Activated CD8-positive, alpha-beta memory T cell treated with anti-CD3 and anti-CD28 coated beads for 24 hours (primary cell): ENCODE measurements around the gene VPS37C.

ENCODE experiments used
- DNase-seq: peaks from one replicate; pipeline ENCODE4 v3.0.0-alpha.2; 2020

Gene VPS37C

GRCh38 chr11:61091373-61092279 is 69.6 kb downstream of the VPS37C start:
- peak; percentile 75 for DNase-seq

DNA sequence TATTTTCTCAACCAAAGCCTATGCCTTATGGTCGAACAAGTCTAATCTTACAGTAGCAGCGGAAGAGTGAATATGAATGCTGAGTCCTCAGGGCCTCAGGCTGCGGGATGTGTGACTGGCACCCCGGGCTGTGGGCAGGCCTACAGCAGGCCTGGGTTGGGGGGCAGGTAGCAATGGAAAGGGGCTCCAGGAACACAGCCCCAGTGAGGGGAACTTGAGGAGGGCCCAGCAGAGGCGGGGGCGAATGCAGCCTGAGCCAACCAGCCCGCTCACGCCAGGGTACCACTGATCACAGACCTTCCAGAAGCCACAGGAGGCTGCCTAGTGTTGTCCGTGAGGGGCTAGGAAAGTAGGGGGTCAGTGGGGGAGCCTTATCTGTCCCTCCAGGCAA is 70.2 kb downstream of the VPS37C start:
- DNase-seq = no peak

DNA sequence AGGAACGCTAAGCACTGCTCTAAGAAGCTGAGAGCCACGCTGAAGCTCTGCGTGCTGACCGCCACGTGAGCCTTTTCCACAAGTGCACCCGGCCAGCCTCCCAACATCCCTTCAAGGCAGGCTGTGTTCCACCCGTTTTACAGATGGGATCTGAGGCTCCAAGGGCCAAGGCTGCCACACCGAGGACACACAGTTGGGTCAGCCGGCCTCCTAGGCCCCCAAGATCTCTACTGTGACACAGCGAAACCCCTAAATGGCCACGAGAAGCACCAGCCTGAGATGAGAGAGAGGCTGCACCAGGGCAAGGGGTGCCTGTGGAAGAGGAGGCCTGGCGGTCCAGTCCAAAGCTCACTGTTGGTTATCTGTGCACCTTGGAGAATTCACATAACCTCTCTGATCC is 70.7 kb downstream of the VPS37C start:
- peak; percentile 55 for DNase-seq

DNA sequence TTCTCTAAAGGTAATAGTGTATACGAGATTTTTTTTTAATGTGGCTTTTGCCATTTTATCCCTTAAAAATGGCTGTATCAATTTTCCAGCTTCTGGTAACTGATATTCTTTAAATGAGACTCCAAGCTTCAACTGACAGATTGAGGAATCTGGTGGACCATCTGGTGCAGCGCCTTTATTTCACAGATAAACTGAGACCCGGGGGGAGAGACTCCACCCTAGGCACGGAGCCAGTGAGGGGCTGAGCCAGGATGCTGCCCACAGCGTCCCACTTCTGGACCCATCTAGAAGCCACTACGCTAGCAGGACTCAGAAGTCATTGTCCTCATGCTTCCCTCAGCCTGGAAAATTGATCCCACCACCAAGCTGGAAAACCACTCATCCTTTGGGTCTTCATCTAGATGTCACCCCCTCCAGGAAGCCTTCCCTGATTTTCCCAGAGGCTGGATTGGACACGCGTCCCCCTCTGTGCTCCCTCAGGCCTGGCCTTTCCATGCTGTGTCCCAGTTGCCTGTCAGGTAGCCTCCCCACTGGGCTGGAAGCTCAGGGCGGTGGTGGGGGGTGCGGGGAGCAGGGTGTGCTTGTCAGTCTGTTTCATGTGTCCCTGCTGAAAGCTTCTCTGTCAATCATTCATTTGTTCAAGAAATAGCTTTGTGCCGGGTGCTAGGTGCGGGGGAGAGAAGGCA is 71.3 kb downstream of the VPS37C start:
- peak; percentile 54 for DNase-seq

DNA sequence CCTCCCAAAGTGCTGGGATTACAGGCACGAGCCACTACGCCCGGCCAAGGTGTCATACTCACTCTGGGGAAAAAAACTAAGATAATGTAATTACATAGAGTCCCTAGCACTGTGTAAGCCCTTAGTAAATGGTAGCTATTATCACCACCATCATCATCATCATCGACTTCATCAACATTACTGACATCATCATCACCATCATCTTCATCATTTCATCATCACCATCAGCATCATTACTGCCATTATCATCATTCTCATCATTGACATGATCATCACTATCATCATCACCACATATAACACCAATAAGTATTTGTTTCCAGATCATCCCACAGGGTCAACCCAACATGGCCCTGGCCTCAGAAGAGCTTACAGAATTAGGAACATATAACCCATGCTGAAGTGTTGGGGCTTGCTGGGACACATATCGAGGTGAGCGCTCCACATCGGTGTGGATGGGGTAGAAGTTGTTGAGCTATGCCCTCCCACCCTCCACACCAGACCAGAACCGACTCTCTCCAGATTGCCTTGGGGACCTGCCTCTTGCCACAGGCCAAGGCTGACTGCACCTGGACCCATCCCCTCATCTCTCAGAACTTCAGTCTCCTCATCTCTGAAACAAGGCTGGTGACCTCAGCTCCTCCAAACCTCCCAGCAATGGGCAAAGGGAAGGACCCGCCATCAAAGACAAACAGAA is 73.7 kb downstream of the VPS37C start:
- DNase-seq = peak; percentile 50

GRCh38 chr11:61083601-61084147 is 77.6 kb downstream of the VPS37C start:
- DNase-seq = no peak

DNA sequence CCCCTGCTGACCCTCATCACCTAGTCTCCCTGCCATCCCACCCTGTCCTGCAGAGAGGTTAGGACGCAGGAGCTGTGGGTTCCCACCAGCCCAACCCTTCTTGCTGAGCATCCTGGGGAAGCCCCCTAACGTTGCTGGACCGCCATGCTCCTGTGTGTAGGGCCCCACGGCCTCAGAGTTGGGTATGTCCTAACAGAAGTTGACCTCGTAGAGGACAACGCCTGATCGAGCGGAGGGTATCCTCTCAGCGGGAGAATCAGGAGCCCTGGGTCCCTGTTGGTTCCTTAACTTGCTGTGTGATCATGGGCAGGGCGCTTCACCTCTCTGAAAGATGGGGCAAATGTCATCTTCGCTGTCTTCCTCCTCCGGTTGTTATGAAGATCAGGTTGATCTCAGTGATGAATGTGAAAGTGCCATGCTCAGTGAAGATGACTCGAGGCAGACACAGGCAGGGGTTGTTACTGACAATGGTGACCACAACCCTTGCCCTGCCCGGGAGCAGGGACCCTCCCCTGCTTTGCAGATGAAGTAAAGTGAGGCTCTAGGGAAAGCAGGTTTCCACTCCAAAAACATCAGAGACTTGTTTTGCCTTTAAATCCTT is 78.2 kb downstream of the VPS37C start:
- peak; percentile 82 for DNase-seq

GRCh38 chr11:61082062-61082870 is 79.0 kb downstream of the VPS37C start:
- peak; percentile 66 for DNase-seq

- DNase-seq = peak; percentile 62
Measured at GRCh38 chr11:61080986-61081590, 80.1 kb downstream of the VPS37C start.

- DNase-seq = peak; percentile 69
Measured at GRCh38 chr11:61080526-61080925, 80.7 kb downstream of the VPS37C start.
